Sigmoid colon (tissue), 7 donors: ENCODE results near the gene NRXN3. TPM values are rescaled to one million over a fixed set of nuclear protein-coding genes. Genes with fewer than 3 reads are reported as not detected.

Experiments used
- DNase-seq: peaks from one replicate; pipeline ENCODE4 v3.0.0-alpha.2; 2019
- H3K27ac ChIP-seq, 4 donors: fragments of 200-600 bp; sonication (generic); one replicate each; pipeline ENCODE4 v1.5.1; 2016 to 2019; ENCODE audit warnings: mild to moderate bottlenecking in 1 of 4
- H3K27me3 ChIP-seq, 3 donors: fragments of 200-600 bp; sonication (generic); one replicate each; pipeline ENCODE4 v1.5.1; 2019; ENCODE audit warnings: mild to moderate bottlenecking in 1 of 3
- H3K36me3 ChIP-seq, 4 donors: fragments of 200-600 bp; sonication (generic); one replicate each; pipeline ENCODE4 v1.5.1; 2016 to 2019
- H3K4me1 ChIP-seq, 4 donors: fragments of 200-600 bp; sonication (generic); one replicate each; pipeline ENCODE4 v1.5.1; 2017 to 2019
- H3K4me3 ChIP-seq, 4 donors: fragments of 200-600 bp; sonication (generic); one replicate each; pipeline ENCODE4 v1.5.1; 2017 to 2019; ENCODE audit warnings: mild to moderate bottlenecking in 2 of 4, moderate library complexity in 1 of 4
- H3K9me3 ChIP-seq, 4 donors: fragments of 200-600 bp in 3 of 4; sonication (generic) in 3 of 4; one replicate each; pipeline versions ENCODE4 v1.5.1 to v1.6.1; 2013 to 2019
- EP300 ChIP-seq, 4 donors: sonication (generic); formaldehyde crosslinking; IDR thresholded peaks; one replicate each; pipeline ENCODE4 v1.6.1; 2017; ENCODE audit warnings: antibody characterized with exemption in 4 of 4
- POLR2A ChIP-seq, 2 donors: fragments of 450-650 bp; IDR thresholded peaks; one replicate each; pipeline ENCODE4 v1.6.1; 2016; ENCODE audit warnings: antibody characterized with exemption in 2 of 2, mild to moderate bottlenecking in 2 of 2, moderate library complexity in 2 of 2
- POLR2AphosphoS5 ChIP-seq, 4 donors: sonication (generic); formaldehyde crosslinking; IDR thresholded peaks; one replicate each; pipeline ENCODE4 v1.6.1; 2017; ENCODE audit warnings: antibody characterized with exemption in 4 of 4
- WGBS, 2 donors: extraction: QIAGEN DNeasy Blood & Tissue Kit; methylation state at CpG; one replicate each; pipeline ENCODE4 v1.1.7; 2013; 5-methylcytosine and 5-hydroxymethylcytosine counted together
- intact Hi-C: fragments of 100-400 bp; cut with DNase I; formaldehyde crosslinking; loops from one replicate; pipeline ENCODE4 v1.15.1; 2023
- polyA plus RNA-seq, 3 donors: library from polyadenylated mRNA; stranded (reverse); fragments of 200-250 nt; gene quantifications; one replicate each; pipeline ENCODE4 v1.2.3, GENCODE V29; 2013
- total RNA-seq, 4 donors: library from RNA; depleted of rRNA; stranded (reverse); fragments of >200 nt; gene quantifications; one replicate each; pipeline ENCODE4 v1.1.0, GENCODE V29; 2016
- TF ChIP-seq, protein P1 (sequence below), 4 experiments: fragments of 450-650 bp in 3 of 4; fragments of 200-600 bp in 1 of 4; IDR thresholded peaks; one replicate each; pipeline ENCODE4 v1.5.1; 2016 to 2019; ENCODE audit warnings: antibody characterized with exemption in 4 of 4, mild to moderate bottlenecking in 3 of 4, moderate library complexity in 2 of 4
- donor health status: healthy with polysubstance abuse.
- donor health status: Bipolar disorder and iron deficiency.
- donor health status: healthy.

NRXN3 gene
- total and polyA plus RNA-seq, 7 donors: 0.23 to 46.3 (median 23.2) TPM

DNA sequence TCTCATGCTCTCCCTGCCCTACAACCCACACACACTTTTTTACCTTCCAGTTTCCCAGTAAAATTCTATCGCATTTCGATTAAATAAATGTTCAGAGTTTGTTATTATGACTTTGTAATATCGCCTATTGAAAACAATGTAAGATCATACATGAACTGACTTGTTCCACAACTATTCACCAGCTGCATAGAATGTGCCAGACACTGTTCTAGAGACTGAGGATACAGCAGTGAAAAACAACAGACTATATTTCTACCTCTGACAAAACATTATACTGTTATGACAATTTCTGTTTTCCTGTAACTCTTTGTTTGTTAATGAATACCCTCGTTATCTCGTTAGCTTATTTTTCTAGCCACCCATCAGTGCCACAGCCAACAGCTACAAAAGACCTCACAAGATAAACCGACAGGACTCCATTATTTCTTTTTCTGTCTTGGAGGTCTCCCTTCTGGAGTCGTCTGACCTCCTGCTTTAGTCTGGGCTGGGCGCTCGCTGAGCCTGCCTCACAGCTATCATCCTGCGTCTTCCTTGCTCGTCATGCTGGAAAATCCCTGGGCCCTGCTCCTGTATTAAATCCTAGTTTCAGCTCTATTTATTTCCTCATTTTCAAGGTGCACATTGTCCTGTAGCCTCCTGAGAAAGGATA, 1542.3 kb downstream of the NRXN3 start:
- H3K9me3 ChIP-seq: no peaks in the 10 kb centered on the region
- no peak overlapping the region for H3K4me3 ChIP-seq
- no peaks in the 10 kb centered on the region for H3K4me1 ChIP-seq
- TF ChIP-seq EP300 (IDR thresholded peaks at IDR 0.05) (no peak), POLR2A (IDR thresholded peaks at IDR 0.05) (no peak), POLR2AphosphoS5 (IDR thresholded peaks at IDR 0.05) (no peak)
- TF ChIP-seq, protein P1, sequence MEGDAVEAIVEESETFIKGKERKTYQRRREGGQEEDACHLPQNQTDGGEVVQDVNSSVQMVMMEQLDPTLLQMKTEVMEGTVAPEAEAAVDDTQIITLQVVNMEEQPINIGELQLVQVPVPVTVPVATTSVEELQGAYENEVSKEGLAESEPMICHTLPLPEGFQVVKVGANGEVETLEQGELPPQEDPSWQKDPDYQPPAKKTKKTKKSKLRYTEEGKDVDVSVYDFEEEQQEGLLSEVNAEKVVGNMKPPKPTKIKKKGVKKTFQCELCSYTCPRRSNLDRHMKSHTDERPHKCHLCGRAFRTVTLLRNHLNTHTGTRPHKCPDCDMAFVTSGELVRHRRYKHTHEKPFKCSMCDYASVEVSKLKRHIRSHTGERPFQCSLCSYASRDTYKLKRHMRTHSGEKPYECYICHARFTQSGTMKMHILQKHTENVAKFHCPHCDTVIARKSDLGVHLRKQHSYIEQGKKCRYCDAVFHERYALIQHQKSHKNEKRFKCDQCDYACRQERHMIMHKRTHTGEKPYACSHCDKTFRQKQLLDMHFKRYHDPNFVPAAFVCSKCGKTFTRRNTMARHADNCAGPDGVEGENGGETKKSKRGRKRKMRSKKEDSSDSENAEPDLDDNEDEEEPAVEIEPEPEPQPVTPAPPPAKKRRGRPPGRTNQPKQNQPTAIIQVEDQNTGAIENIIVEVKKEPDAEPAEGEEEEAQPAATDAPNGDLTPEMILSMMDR (IDR thresholded peaks at IDR 0.05): no peak
- DNase-seq: no peak
- no peaks in the 10 kb centered on the region for H3K27me3 ChIP-seq
- no peaks in the 10 kb centered on the region for H3K36me3 ChIP-seq
- H3K27ac ChIP-seq: no peak overlapping the region
- 80 to 88% methylated on average over 11 of the region's 11 CpGs for WGBS, 2 donors
- intact Hi-C loops: no loop called here

GRCh38 chr14:79721399-79722084, 1551.4 kb downstream of the NRXN3 start:
- 74 to 80% methylated on average over 5 of the region's 5 CpGs for WGBS, 2 donors
- H3K4me3 ChIP-seq: no peak overlapping the region
- intact Hi-C loops: no loop called here
- H3K27me3 ChIP-seq: no peaks in the 10 kb centered on the region
- no peak for DNase-seq
- no peaks in the 10 kb centered on the region for H3K9me3 ChIP-seq
- no peak overlapping the region for H3K27ac ChIP-seq
- TF ChIP-seq, protein P1 (IDR thresholded peaks at IDR 0.05): no peak
- no peak for TF ChIP-seq POLR2AphosphoS5 (IDR thresholded peaks at IDR 0.05)
- TF ChIP-seq POLR2A (IDR thresholded peaks at IDR 0.05): no peak
- no peak for TF ChIP-seq EP300 (IDR thresholded peaks at IDR 0.05)
- no peaks in the 10 kb centered on the region for H3K36me3 ChIP-seq
- H3K4me1 ChIP-seq: peaks cover 0 to 9% (median 3%) of the 10 kb centered on the region in 4 donors

DNA sequence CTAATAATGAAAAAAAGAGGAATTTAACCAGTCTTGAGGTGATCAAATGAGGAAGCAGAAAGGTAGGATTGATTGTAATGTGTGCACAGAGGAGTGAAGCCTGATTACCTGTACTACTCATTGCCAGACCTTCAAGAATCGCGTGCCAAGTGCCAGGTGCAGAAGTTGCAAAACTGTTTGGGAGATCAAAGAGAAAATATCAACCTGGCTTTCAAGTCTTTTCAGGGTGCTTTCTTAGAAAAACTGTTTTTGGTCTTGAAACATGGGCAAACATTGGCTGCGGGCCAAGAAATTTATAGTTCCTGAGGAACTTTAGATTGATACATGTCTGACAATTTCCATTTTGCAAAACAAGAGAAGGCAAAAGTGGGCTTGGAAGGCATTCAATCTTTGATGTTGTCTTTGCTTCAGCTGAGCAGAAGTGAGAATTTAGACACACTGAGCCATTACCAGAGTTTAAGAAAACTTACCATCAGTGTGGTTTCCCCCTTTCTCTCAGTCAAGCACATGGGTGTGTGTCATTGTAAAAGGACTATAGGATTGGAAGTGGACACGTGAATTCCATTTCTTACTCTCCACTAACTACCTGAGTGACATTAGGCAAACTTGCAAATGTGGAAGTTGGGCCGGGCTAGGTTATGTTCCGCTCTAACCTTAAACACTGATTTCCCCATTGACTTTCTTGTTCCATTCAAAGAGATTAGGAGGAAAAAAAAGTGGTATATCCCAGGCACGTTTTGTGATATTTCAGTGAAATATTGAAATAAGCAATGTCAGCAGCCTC, 1555.0 kb downstream of the NRXN3 start:
- no peaks in the 10 kb centered on the region for H3K9me3 ChIP-seq
- no peak for DNase-seq
- intact Hi-C loops: no loop called here
- H3K27ac ChIP-seq: no peak overlapping the region
- H3K4me1 ChIP-seq: peaks cover 0 to 9% (median 3%) of the 10 kb centered on the region in 4 donors
- TF ChIP-seq EP300 (IDR thresholded peaks at IDR 0.05): no peak
- TF ChIP-seq POLR2AphosphoS5 (IDR thresholded peaks at IDR 0.05): no peak
- TF ChIP-seq POLR2A (IDR thresholded peaks at IDR 0.05): no peak
- TF ChIP-seq, protein P1 (IDR thresholded peaks at IDR 0.05): no peak
- no peak overlapping the region for H3K4me3 ChIP-seq
- 40 to 74% methylated on average over 7 of the region's 7 CpGs for WGBS, 2 donors
- H3K36me3 ChIP-seq: no peaks in the 10 kb centered on the region
- no peaks in the 10 kb centered on the region for H3K27me3 ChIP-seq

- no peak overlapping the region for H3K27ac ChIP-seq
- H3K4me3 ChIP-seq: no peak overlapping the region
- H3K4me1 ChIP-seq: peaks cover 0 to 6% (median under 1%) of the 10 kb centered on the region in 4 donors
- no peaks in the 10 kb centered on the region for H3K9me3 ChIP-seq
- no peaks in the 10 kb centered on the region for H3K27me3 ChIP-seq
- H3K36me3 ChIP-seq: no peaks in the 10 kb centered on the region
- WGBS, 2 donors: 29 to 72% methylated on average over 3 of the region's 3 CpGs
- TF ChIP-seq POLR2AphosphoS5 (IDR thresholded peaks at IDR 0.05): no peak
- TF ChIP-seq POLR2A (IDR thresholded peaks at IDR 0.05): no peak
- TF ChIP-seq, protein P1 (IDR thresholded peaks at IDR 0.05): no peak
- TF ChIP-seq EP300 (IDR thresholded peaks at IDR 0.05): no peak
- intact Hi-C loops: no loop called here
- no peak for DNase-seq
These were observed 1557.7 kb downstream of the NRXN3 start for GRCh38 chr14:79727900-79728299.
